ENCODE measurements around the gene LRRC2.

- TF ChIP-seq EZH2 (IDR thresholded peaks at IDR 0.05), result no peak
- no peak for TF ChIP-seq POLR2AphosphoS5 (IDR thresholded peaks at IDR 0.05; ENCODE audit: borderline replicate concordance, low read depth, low read length)
Observed at GRCh38 chr3:46517784-46518181, 48.3 kb downstream of the LRRC2 start.

Measured in SK-N-MC (cell line).